Measurements from ENCODE around the gene DNAH17.

GRCh38 chr17:78381601-78382232 is 195.5 kb downstream of the DNAH17 start:
- TF ChIP-seq CTCF (IDR thresholded peaks at IDR 0.05) (no peak), POLR2A (IDR thresholded peaks at IDR 0.05) (no peak)

Data from lower leg skin (tissue), 3 donors.